GM12872 (cell line): ENCODE measurements around the gene RNF11.

Source experiments
- CTCF ChIP-seq: IDR thresholded peaks from 3 replicates; pipeline ENCODE4 v1.5.1; 2011; ENCODE audit warnings: low read depth, mild to moderate bottlenecking, low read length, moderate library complexity; ENCODE audit not compliant: insufficient read depth

RNF11 gene

GRCh38 chr1:51301152-51301843 is 65.2 kb downstream of the RNF11 start:
- no peak for TF ChIP-seq CTCF

- TF ChIP-seq CTCF: no peak
Measured at GRCh38 chr1:51301844-51302162, 65.7 kb downstream of the RNF11 start.

- TF ChIP-seq CTCF: no peak
Measured at GRCh38 chr1:51302270-51302669, 66.2 kb downstream of the RNF11 start.

GRCh38 chr1:51302746-51303145 is 66.7 kb downstream of the RNF11 start:
- TF ChIP-seq CTCF: no peak

- no peak for TF ChIP-seq CTCF
Measured at GRCh38 chr1:51303315-51303714, 67.2 kb downstream of the RNF11 start.

GRCh38 chr1:51303751-51304251 is 67.7 kb downstream of the RNF11 start:
- TF ChIP-seq CTCF: no peak

GRCh38 chr1:51304360-51304759 is 68.3 kb downstream of the RNF11 start:
- no peak for TF ChIP-seq CTCF

GRCh38 chr1:51305371-51305823 is 69.3 kb downstream of the RNF11 start:
- TF ChIP-seq CTCF: no peak
